ENCODE measurements around the gene PLXNB2.

GRCh38 chr22:50342651-50343540 lies 35.5 kb upstream of the PLXNB2 start, which contains the start of gene PPP6R2:
- TF ChIP-seq EZH2phosphoT487 (IDR thresholded peaks at IDR 0.05; ENCODE audit: borderline replicate concordance, low read depth) (no peak), PBX3 (IDR thresholded peaks at IDR 0.05) (no peak), CTCF (IDR thresholded peaks at IDR 0.05) (no peak), FOXM1 (IDR thresholded peaks at IDR 0.05; ENCODE audit: low read depth) (no peak), RFX5 (IDR thresholded peaks at IDR 0.05; ENCODE audit: low read length) (no peak), POLR2AphosphoS5 (IDR thresholded peaks at IDR 0.05; ENCODE audit: low read depth, low read length) (peak; percentile 52; the same call in 1 of the 2 replicates), YY1 (IDR thresholded peaks at IDR 0.05; ENCODE audit: low read depth) (no peak; the same call in 1 of the 2 replicates)

Measured in SK-N-SH (cell line).